K562 treated with DMSO at 1 percent for 24 hours (cell line): Measurements from ENCODE around the gene PADI1. TPM values are rescaled to one million over a fixed set of nuclear protein-coding genes. Genes with fewer than 3 reads are reported as not detected.

Source experiments
- total RNA-seq: library from RNA; unstranded; fragments of 300-600 nt; gene quantifications from 2 replicates; pipeline ENCODE4 v1.2.3, GENCODE V29; 2022; ENCODE audit warnings: low read depth; ENCODE audit not compliant: insufficient read depth

Gene PADI1, protein sequence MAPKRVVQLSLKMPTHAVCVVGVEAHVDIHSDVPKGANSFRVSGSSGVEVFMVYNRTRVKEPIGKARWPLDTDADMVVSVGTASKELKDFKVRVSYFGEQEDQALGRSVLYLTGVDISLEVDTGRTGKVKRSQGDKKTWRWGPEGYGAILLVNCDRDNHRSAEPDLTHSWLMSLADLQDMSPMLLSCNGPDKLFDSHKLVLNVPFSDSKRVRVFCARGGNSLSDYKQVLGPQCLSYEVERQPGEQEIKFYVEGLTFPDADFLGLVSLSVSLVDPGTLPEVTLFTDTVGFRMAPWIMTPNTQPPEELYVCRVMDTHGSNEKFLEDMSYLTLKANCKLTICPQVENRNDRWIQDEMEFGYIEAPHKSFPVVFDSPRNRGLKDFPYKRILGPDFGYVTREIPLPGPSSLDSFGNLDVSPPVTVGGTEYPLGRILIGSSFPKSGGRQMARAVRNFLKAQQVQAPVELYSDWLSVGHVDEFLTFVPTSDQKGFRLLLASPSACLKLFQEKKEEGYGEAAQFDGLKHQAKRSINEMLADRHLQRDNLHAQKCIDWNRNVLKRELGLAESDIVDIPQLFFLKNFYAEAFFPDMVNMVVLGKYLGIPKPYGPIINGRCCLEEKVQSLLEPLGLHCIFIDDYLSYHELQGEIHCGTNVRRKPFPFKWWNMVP
- not detected in 2 replicates for total RNA-seq

DNA sequence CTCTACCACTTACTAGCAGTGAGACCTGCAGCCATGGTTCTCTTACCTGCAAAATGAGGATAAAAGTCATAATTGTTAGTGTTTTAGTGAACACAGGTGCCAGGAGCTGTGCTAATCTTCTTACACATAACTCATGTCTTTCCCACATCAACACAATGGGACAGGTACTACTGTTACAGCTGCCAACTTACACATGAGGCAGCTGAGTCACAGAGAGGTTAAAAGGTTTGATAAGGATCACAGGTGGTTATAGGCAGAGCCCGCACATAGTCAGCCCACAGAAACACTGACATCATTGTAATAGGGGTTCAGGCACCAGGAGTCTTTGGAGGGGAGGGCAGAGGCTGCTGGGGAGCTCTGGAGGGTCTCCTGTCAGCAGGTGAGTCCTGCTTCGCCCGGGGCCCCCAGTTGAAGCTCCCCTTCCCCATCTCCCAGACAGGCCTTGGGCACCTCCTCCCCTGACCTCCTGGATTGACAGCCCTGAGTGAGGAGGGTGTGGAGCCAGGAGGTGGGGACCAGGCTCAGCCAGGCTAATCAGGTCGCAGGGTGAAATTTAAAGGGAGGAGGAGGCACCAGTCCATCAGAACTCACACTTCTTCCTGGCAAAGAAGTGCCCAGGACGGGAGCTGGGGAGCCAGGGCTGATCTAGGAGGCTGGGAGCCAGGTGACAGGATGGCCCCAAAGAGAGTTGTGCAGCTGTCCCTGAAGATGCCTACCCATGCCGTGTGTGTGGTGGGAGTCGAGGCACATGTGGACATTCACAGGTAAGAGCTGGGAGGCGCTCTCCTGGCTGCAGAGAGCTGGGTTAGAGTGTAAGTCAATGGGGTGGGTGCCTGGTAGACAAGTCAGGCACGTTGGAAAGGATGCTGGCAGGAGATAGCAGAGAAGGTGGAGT, at the start of gene PADI1:
Gene PADI1, plus strand, starts transcription at position 583 of the 895 bp plus-strand sequence. Its CDS starts 90 bp downstream, at position 673.

DNA sequence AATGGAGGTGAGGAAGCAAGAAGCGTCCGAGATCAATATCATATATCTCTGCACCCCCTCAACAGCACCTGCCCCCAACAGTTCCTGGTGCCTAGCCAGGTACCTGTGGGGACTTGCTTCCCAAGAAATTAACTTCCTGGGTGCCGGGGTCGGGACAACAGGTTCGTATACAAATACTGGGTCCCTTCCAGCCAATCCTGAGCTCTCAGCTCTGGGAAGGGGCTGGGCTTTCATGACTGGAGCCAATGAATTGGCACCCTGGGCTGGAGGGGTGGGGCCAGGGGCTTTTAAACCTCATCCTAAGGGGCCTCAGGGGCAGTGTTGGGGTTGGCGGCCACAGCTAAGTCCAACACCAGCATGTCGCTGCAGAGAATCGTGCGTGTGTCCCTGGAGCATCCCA, 43.9 kb downstream of the PADI1 start, which contains the start of gene PADI3:
Gene PADI3, plus strand, starts transcription at position 318 of the 400 bp plus-strand sequence. Its CDS starts 40 bp downstream, at position 358.

Other genes with a start within 250 kb of the PADI1 start
- gene MFAP2, start 224.5 kb upstream of the PADI1 start, total RNA-seq = not detected in 2 replicates
- gene ATP13A2, start 193.2 kb upstream of the PADI1 start, total RNA-seq = 98.3 and 109 TPM in 2 replicates
- 163 and 176 TPM in 2 replicates for gene SDHB, start 151.1 kb upstream of the PADI1 start, total RNA-seq
- 0.47 TPM in 1 of 2 replicates, not detected in the other for gene PADI2, start 85.7 kb upstream of the PADI1 start, total RNA-seq
- gene PADI3, start 44.0 kb downstream of the PADI1 start, total RNA-seq = 0.13 and 0.24 TPM in 2 replicates
- gene PADI4, start 103.1 kb downstream of the PADI1 start, total RNA-seq = 0.15 TPM in 1 of 2 replicates, not detected in the other
- gene PADI6, start 167.1 kb downstream of the PADI1 start, total RNA-seq = not detected in 2 replicates
- 98.6 and 104 TPM in 2 replicates for gene RCC2, start 234.5 kb downstream of the PADI1 start, total RNA-seq